Measurements from ENCODE around the gene CNTFR.
"Not testable (repeated sequence)": the region's sequence is repeated elsewhere in the genome, so short reads cannot be mapped to it uniquely, and the experiment has no call there.

- TF ChIP-seq CTCF (optimal IDR thresholded peaks at IDR 0.05 in 1 of 3, IDR thresholded peaks at IDR 0.05 in 1 of 3, conservative IDR thresholded peaks at IDR 0.05 in 1 of 3; ENCODE audit: extremely low read depth in 1 of 3, insufficient read depth in 2 of 3, low read length in 3 of 3); EZH2 (IDR thresholded peaks at IDR 0.05; ENCODE audit: low read length): not testable (repeated sequence)
Measured at GRCh38 chr9:34532041-34532440, 57.5 kb downstream of the CNTFR start.
